ENCODE measurements around the gene ARHGEF9. TPM values are rescaled to one million over a fixed set of nuclear protein-coding genes. Genes with fewer than 3 reads are reported as not detected.

Gene ARHGEF9
- total RNA-seq, 1 donor, result 9.7 TPM

DNA sequence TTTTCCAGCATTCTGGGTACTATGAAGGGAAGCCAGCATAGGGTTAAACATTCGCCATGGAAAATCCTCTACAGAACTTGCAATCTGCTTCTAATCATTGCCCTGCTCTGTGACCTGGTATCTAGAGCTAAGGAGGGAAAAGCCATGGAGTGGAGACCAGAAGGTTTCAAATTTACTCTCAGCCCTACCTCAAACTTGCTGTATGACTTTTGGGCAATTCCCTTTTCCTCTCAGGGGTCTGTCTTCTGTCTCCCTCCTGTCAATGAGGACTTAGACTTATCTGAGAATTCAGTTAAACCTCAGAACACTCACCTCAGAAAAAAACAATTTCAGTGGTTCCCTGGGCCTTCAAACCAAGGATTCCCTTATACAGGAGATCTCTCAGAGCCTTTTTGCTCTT, 29.1 kb downstream of the ARHGEF9 start:
- Histone ChIP-seq H3K27me3 (ENCODE audit: insufficient read depth, low read length) (no peaks in the 10 kb centered on the region), H3K4me3 (ENCODE audit: low read length) (no peak overlapping the region), H3K9me3 (ENCODE audit: low read depth, low read length) (no peaks in the 10 kb centered on the region), H3K4me1 (ENCODE audit: insufficient read depth, low read length) (peaks cover 15% of the 10 kb centered on the region)

DNA sequence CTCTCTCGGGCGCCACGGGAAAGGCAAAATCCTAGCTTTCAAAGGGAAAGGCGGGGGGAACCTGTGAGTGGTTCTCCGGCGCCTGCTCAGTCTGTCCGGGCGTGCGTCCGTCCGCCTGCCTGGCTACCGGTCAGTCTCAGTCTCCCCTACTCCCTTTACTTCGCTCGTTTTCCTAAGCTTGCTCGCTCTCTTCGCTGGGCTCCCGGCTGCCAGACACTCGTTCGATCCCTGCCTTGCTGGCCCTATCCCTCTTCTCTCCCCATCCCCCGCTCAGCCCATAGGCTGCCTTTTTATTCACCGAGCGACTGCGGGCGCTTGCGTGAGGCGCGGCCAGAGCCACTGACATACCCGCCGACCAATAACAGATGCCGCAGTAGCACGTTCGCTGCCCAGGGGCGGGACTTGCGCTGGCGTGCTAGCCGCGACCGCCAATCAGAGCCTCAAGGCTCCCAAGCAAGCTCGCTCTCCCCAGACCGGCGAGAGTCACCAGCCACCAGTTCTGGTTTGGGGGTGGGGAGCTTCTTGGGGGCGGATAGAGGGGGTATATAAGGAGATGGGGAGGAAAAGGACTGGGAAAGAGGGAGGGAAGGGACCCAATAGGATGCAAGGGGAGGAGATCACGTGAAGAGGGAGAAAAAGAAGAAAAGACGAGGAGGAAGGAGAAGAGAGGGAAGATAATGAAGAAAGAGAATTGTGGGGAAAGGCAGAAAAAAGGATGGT, 30.0 kb downstream of the ARHGEF9 start:
- Histone ChIP-seq H3K9me3 (ENCODE audit: low read depth, low read length) (no peaks in the 10 kb centered on the region), H3K27me3 (ENCODE audit: insufficient read depth, low read length) (no peaks in the 10 kb centered on the region), H3K4me1 (ENCODE audit: insufficient read depth, low read length) (peaks cover 15% of the 10 kb centered on the region), H3K4me3 (ENCODE audit: low read length) (peak overlapping the region; percentile 74)

DNA sequence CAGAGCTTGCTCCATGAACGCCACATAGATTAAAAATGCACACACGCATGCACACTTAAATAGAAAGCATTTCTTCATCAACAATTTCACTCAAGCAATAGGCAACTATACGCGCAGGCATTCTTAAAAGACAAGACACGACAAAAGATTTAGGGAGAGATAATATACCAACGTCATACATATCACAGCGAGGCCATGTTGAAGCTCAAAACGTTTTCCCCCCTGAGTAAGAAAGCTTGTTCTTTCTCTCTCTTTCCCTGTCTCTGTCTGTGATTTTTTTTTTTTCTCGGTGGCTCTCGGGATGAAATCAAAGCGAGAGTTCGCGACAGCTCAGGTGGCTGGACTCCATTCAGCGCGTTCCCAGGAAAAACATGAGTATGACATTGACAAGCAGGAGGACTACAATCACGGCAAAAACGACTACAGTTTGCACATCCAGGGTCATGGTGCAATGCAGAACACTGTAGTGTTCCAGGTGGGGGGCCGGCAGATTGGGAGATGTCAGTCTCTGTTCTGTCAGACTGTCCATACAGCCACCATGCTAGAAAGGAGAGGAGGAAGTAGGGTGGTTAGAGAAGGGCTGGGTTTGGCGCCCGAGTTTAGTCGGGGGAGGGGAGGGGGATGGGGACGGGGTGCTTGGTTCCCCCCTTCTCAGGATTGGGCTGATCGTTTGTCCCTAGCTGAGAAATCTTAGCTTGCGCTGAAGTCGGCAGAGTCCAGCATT, 30.7 kb downstream of the ARHGEF9 start:
- Histone ChIP-seq H3K27me3 (ENCODE audit: insufficient read depth, low read length) (no peaks in the 10 kb centered on the region), H3K4me3 (ENCODE audit: low read length) (peak overlapping the region; percentile 74), H3K4me1 (ENCODE audit: insufficient read depth, low read length) (peaks cover 15% of the 10 kb centered on the region)

DNA sequence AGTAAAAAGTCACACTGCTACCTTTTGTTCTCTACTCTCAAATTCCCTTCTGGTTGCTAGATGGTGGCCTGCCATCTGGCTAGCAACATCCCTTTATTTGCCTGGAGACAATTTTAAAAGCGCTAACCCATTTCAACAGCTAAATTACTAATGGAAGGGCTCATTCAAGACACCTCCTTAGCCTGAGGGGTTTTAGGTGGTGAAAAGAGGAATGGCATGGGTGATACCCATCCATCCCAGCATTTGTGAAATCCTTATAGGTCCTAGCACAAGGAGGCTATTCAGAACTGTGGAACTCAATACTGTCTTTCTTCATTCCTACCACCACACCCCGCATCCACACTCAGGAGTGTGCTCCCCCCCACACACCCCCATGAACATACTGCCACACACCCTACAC, 33.5 kb downstream of the ARHGEF9 start:
- no peaks in the 10 kb centered on the region for H3K27me3 ChIP-seq (ENCODE audit: insufficient read depth, low read length)
- H3K4me3 ChIP-seq (ENCODE audit: low read length), result no peak overlapping the region
- peaks cover 15% of the 10 kb centered on the region for H3K4me1 ChIP-seq (ENCODE audit: insufficient read depth, low read length)
- no peaks in the 10 kb centered on the region for H3K9me3 ChIP-seq (ENCODE audit: low read depth, low read length)

More for the DNA sequence above, 30.7 kb downstream of the ARHGEF9 start:
- no peaks in the 10 kb centered on the region for H3K9me3 ChIP-seq (ENCODE audit: low read depth, low read length)

DNA sequence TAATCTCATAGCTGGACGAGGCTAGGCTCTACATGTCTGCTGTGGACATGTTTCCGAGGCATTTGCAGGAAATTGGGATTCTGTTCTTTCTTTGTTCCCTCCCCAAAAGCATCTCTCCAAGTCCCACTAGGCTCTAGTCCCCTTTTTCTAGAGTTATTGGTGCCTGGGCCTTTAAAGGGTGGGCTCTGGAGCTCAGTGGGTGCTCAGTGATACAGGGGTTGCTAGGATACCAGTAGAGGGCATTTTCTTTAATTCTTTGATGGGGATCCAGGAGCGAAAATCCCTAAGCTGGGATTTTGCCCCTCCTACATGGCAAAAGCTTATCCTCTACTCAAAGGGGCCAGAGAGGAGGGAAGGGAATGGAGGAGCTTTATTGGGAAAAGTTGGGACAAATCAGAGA, 34.2 kb downstream of the ARHGEF9 start:
- Histone ChIP-seq H3K9me3 (ENCODE audit: low read depth, low read length) (no peaks in the 10 kb centered on the region), H3K4me1 (ENCODE audit: insufficient read depth, low read length) (peaks cover 21% of the 10 kb centered on the region), H3K4me3 (ENCODE audit: low read length) (no peak overlapping the region), H3K27me3 (ENCODE audit: insufficient read depth, low read length) (no peaks in the 10 kb centered on the region)

DNA sequence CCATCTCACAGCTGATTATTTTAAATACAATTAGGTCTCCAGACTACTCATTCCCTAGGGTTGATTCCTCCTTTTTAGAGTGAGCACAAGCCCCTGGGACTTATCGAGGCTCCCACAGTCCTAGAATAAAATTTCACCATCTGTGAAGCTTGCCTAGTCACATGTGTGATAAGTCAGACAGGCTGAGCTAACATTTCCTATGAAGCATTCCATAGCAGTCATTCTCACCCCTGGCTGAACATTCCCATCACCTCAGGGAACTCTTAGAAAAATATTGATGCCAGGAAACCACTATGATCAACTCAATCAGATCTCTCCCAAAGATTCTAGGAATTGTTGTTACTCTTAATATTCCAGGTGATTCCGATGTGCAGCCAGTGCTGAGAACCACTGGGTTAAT, 37.7 kb downstream of the ARHGEF9 start:
- no peaks in the 10 kb centered on the region for H3K9me3 ChIP-seq (ENCODE audit: low read depth, low read length)
- H3K4me3 ChIP-seq (ENCODE audit: low read length), result no peak overlapping the region
- peaks cover 16% of the 10 kb centered on the region for H3K4me1 ChIP-seq (ENCODE audit: insufficient read depth, low read length)
- no peaks in the 10 kb centered on the region for H3K27me3 ChIP-seq (ENCODE audit: insufficient read depth, low read length)

DNA sequence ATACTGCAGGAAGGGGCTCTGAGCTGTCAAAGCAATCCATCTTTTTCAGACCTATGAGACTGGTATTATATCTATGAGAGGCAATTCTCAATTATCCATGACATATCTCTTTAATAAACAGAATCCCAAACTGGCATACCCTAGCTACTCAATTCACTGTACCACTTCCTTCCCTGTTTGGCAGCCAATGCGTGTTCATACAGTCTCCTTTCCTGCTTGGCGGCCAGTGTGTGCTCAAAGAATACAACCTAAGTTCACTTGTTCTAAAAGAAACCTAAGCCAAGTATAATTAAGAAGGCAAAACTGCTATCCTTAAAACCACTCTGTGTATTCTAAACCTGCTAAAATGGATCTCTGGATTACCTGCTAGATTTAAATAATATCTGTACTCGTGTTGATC, 38.3 kb downstream of the ARHGEF9 start:
- Histone ChIP-seq H3K4me3 (ENCODE audit: low read length) (no peak overlapping the region), H3K4me1 (ENCODE audit: insufficient read depth, low read length) (peaks cover 16% of the 10 kb centered on the region), H3K9me3 (ENCODE audit: low read depth, low read length) (no peaks in the 10 kb centered on the region), H3K27me3 (ENCODE audit: insufficient read depth, low read length) (no peaks in the 10 kb centered on the region)

DNA sequence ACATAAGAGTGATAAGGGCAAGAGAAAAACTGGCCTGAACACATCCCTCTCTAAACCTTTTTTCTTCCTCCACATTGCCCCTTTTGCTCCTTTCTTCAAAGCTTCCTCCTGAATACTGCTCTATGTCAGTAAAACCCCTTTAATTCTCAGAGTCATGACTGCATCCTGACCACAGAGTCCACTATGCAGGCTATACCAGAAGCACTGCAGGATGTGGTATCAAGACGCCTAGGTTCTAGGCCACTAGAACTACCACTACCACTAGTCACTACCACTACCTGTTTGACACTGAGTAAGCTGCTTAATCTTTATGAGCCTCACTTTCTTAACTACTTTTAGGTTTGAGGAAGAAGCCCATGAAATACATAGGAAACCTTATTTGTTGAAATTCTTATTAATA, 38.7 kb downstream of the ARHGEF9 start:
- H3K4me3 ChIP-seq (ENCODE audit: low read length), result no peak overlapping the region
- no peaks in the 10 kb centered on the region for H3K9me3 ChIP-seq (ENCODE audit: low read depth, low read length)
- peaks cover 16% of the 10 kb centered on the region for H3K4me1 ChIP-seq (ENCODE audit: insufficient read depth, low read length)
- no peaks in the 10 kb centered on the region for H3K27me3 ChIP-seq (ENCODE audit: insufficient read depth, low read length)

DNA sequence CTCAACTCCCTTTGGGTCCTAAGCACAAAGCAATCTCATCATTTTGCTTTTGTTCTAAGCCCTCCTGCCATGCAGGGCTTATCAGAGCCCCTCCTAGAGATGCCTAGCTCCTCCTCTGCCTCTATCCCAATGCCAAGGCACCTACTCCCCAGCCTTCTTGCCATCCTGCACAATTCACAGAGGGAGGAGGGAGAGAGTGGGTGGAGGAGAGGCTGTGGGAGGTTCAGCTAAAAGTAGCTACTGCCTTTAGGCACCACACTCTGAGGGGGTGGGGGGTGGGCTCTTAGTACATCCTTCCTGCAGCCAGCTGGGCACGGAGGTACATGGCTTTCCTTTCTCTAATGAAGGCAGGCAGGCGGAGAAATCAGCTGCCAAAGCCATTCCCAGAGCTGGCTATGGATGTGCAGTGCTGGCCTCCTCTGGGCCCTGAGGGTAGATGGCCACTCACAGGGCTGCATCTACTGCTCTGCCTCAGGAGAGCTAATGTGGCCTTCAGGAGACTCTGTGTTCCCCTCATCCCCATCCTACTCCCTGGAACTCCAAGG, 40.1 kb downstream of the ARHGEF9 start:
- no peak overlapping the region for H3K4me3 ChIP-seq (ENCODE audit: low read length)
- H3K27me3 ChIP-seq (ENCODE audit: insufficient read depth, low read length), result no peaks in the 10 kb centered on the region
- no peaks in the 10 kb centered on the region for H3K9me3 ChIP-seq (ENCODE audit: low read depth, low read length)
- peaks cover 16% of the 10 kb centered on the region for H3K4me1 ChIP-seq (ENCODE audit: insufficient read depth, low read length)

DNA sequence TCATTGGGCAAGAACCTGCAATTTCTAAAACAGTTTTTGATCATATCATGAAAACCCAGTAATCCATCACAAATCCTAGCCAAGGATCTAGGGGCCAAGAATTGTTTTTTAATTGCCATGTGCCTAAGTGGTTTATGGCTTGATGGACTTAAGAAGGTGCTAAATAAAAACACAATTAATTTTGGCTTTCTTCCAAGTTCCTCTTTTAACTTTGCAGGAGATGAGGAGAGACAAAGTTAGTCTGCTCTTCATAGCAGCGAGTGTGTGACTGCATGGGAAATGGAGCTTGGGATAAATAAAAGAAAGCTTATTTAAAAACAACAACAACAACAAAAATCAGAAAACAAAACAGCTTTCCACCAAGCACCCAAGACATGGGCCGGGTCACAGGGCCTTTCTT, 41.4 kb downstream of the ARHGEF9 start:
- Histone ChIP-seq H3K4me3 (ENCODE audit: low read length) (no peak overlapping the region), H3K4me1 (ENCODE audit: insufficient read depth, low read length) (peaks cover 16% of the 10 kb centered on the region), H3K9me3 (ENCODE audit: low read depth, low read length) (no peaks in the 10 kb centered on the region), H3K27me3 (ENCODE audit: insufficient read depth, low read length) (no peaks in the 10 kb centered on the region)

DNA sequence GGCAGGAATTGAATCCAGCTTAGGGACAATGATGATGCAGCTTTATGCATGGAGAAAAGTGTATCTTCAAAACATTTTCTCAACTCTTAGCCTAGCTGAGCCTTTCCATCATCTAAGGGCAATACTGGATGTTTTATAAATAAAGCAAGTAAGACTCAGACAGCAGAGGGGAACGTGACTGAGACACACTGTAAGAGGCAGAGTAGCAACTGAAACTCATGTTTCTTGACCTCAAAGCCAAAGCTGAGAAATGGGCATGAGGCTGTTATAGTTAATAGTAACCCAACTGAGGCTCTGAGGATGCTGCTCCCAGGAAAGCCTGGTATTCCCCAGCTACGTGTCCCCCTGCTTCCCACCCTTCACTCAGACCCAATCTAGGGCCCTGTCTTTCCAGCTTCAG, 44.6 kb downstream of the ARHGEF9 start:
- H3K9me3 ChIP-seq (ENCODE audit: low read depth, low read length), result no peaks in the 10 kb centered on the region
- no peak overlapping the region for H3K4me3 ChIP-seq (ENCODE audit: low read length)
- H3K27me3 ChIP-seq (ENCODE audit: insufficient read depth, low read length), result no peaks in the 10 kb centered on the region
- H3K4me1 ChIP-seq (ENCODE audit: insufficient read depth, low read length), result peaks cover 8% of the 10 kb centered on the region

DNA sequence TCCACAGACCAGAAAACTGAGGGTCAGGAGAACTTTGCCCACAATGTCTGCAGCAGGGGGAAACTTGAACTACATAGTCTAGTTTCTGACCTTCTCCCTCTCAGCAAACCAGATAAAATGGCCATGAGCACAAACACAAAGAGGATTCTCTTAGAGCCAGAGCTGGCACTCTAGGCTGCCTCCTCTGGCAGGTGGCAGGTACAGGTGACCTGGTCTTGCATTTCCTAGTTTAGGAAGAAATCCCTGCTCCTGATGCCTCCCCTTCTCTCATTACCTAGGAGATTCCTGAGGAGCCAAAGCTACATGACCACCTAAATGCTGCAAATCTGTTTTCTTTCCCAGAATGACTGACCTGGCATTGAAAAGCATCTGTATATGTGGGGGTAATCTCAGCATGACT, 45.1 kb downstream of the ARHGEF9 start:
- Histone ChIP-seq H3K27me3 (ENCODE audit: insufficient read depth, low read length) (no peaks in the 10 kb centered on the region), H3K9me3 (ENCODE audit: low read depth, low read length) (no peaks in the 10 kb centered on the region), H3K4me3 (ENCODE audit: low read length) (no peak overlapping the region), H3K4me1 (ENCODE audit: insufficient read depth, low read length) (peaks cover 3% of the 10 kb centered on the region)

DNA sequence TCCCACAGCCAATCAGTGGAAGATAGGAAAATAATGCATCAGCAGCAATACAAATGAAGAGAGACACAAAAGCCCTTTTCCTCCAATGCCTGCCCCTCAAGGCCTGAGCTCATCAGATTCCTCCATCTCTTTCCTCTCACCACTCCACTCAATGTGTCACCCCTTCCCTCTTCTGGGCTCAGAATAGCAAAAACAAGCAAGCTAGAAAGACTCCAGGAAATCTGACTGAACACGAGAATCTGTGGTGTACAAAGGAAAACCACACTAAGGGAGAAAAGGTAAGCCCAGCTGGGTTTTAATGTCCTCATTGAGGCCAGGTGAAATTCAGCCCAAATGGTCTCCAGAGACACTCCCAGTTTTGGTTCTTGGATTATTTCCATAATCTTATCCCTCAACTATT, 46.3 kb downstream of the ARHGEF9 start:
- no peaks in the 10 kb centered on the region for H3K9me3 ChIP-seq (ENCODE audit: low read depth, low read length)
- no peaks in the 10 kb centered on the region for H3K4me1 ChIP-seq (ENCODE audit: insufficient read depth, low read length)
- no peak overlapping the region for H3K4me3 ChIP-seq (ENCODE audit: low read length)
- no peaks in the 10 kb centered on the region for H3K27me3 ChIP-seq (ENCODE audit: insufficient read depth, low read length)

DNA sequence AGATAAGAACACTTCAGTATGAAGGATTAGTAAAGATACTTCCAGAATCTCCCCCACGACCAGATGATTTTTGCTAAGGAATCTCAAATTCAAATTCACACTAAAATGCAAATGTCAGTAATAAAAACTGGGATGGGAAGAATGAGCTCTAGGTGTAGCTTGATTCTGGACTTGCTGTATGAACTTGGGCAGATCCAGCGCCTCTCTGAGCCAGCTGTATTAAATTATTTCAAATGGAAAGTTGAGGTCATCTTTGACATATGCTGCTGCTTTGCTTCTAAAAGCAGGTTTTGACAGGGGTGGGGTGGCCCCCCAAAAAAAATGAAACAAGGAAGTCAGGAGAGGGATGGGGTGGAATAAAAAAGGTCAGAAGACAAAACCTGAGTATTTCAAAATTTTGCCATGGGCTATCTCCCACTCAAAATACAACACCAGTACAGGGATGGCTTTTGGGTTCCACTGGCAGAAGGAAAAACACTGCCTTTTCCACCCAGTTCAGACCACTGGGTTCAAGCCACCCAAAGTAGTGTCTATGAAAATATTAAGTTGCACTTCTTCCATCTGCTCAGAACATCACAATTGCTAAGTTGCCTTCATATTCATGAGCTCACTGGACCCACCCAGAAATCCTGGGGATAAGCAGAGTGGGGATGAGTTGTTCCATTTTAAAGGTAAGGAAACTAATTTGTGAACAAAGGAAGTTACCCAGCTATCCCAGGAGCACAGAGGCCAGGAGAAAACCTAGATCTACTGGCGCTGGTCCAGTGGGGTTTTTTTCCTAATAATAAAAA, 47.7 kb downstream of the ARHGEF9 start:
- Histone ChIP-seq H3K4me3 (ENCODE audit: low read length) (no peak overlapping the region), H3K27me3 (ENCODE audit: insufficient read depth, low read length) (no peaks in the 10 kb centered on the region), H3K9me3 (ENCODE audit: low read depth, low read length) (no peaks in the 10 kb centered on the region), H3K4me1 (ENCODE audit: insufficient read depth, low read length) (no peaks in the 10 kb centered on the region)

DNA sequence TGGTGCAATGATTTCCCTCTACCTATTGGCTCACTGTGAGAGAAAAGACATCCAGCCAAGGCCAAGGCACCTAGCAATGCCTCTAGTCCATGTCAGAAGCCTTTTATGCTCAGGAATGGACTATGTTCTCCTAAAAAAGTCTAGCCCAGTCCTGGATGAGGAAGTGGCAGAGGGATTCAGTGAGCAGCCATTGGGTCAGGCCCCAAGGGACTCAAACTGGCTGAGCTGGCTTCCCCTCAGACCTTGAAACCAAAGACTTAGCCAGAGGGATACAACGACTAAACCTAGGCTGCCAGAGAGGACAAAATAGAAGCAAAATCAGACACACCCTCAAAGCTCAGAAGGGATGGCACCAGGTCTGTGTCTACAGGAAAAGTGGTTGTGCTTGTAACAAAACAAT, 49.1 kb downstream of the ARHGEF9 start:
- Histone ChIP-seq H3K4me3 (ENCODE audit: low read length) (no peak overlapping the region), H3K27me3 (ENCODE audit: insufficient read depth, low read length) (no peaks in the 10 kb centered on the region), H3K9me3 (ENCODE audit: low read depth, low read length) (no peaks in the 10 kb centered on the region), H3K4me1 (ENCODE audit: insufficient read depth, low read length) (no peaks in the 10 kb centered on the region)

All from mononuclear cell (primary cell).